Nephron progenitor cell (in vitro differentiated cells): ENCODE results near the gene PIM3.

Experiments
- DNase-seq: peaks from one replicate; pipeline ENCODE4 v3.0.0; 2021
- H3K27ac Mint-ChIP-seq: 2 replicates; pipeline ENCODE4 v1.8.0; 2021; ENCODE audit warnings: mild to moderate bottlenecking, moderate library complexity, mixed read lengths
- H3K27me3 Mint-ChIP-seq: 2 replicates; pipeline ENCODE4 v1.8.0; 2021; ENCODE audit warnings: mild to moderate bottlenecking, low read depth, mixed read lengths; ENCODE audit not compliant: poor library complexity
- H3K36me3 Mint-ChIP-seq: 2 replicates; pipeline ENCODE4 v1.8.0; 2021; ENCODE audit warnings: low read depth, mixed read lengths
- H3K4me1 Mint-ChIP-seq: 2 replicates; pipeline ENCODE4 v1.8.0; 2021; ENCODE audit warnings: mixed read lengths
- H3K4me3 Mint-ChIP-seq: 2 replicates; pipeline ENCODE4 v1.8.0; 2021; ENCODE audit warnings: mild to moderate bottlenecking, moderate library complexity, mixed read lengths
- H3K9me3 Mint-ChIP-seq: 2 replicates; pipeline ENCODE4 v1.8.0; 2021; ENCODE audit warnings: mild to moderate bottlenecking, moderate library complexity, mixed read lengths
- CTCF ChIP-seq: fragments of 200-600 bp; sonication (generic); IDR thresholded peaks from 2 replicates; pipeline ENCODE4 v1.5.0; 2021; ENCODE audit warnings: antibody characterized with exemption

PIM3 gene

GRCh38 chr22:49958931-49959781, 1.4 kb upstream of the PIM3 start:
- H3K36me3 Mint-ChIP-seq: no peaks in the 10 kb centered on the region
- no peak for TF ChIP-seq CTCF
- no peaks in the 10 kb centered on the region for H3K27me3 Mint-ChIP-seq
- H3K4me3 Mint-ChIP-seq: peak overlapping the region; percentile 69
- no peak overlapping the region for H3K27ac Mint-ChIP-seq
- DNase-seq: peak; percentile 53
- peaks cover 36% of the 10 kb centered on the region for H3K4me1 Mint-ChIP-seq
- no peaks in the 10 kb centered on the region for H3K9me3 Mint-ChIP-seq

- DNase-seq: no peak
- peak overlapping the region; percentile 69 for H3K4me3 Mint-ChIP-seq
- peaks cover 38% of the 10 kb centered on the region for H3K4me1 Mint-ChIP-seq
- TF ChIP-seq CTCF: no peak
- no peaks in the 10 kb centered on the region for H3K9me3 Mint-ChIP-seq
- no peak overlapping the region for H3K27ac Mint-ChIP-seq
- no peaks in the 10 kb centered on the region for H3K36me3 Mint-ChIP-seq
- H3K27me3 Mint-ChIP-seq: no peaks in the 10 kb centered on the region
These were observed 802 bp upstream of the PIM3 start for GRCh38 chr22:49959782-49960158.

- DNase-seq: peak; percentile 60
These were observed 531 bp downstream of the PIM3 start for GRCh38 chr22:49961005-49961600.

GRCh38 chr22:49961601-49962011, 1.0 kb downstream of the PIM3 start:
- Mint-ChIP-seq H3K9me3 (no peaks in the 10 kb centered on the region), H3K36me3 (no peaks in the 10 kb centered on the region), H3K4me3 (peak overlapping the region; percentile 86), H3K27ac (peak overlapping the region; percentile 69), H3K27me3 (no peaks in the 10 kb centered on the region), H3K4me1 (peaks cover 41% of the 10 kb centered on the region)
- DNase-seq: peak; percentile 49
- TF ChIP-seq CTCF: no peak

More at GRCh38 chr22:49961005-49961600, 531 bp downstream of the PIM3 start:
- Mint-ChIP-seq H3K4me3 (peak overlapping the region; percentile 86), H3K36me3 (no peaks in the 10 kb centered on the region), H3K27ac (peak overlapping the region; percentile 69), H3K9me3 (no peaks in the 10 kb centered on the region), H3K27me3 (no peaks in the 10 kb centered on the region), H3K4me1 (peaks cover 38% of the 10 kb centered on the region)
- TF ChIP-seq CTCF: no peak

GRCh38 chr22:49962012-49962750, 1.6 kb downstream of the PIM3 start:
- H3K9me3 Mint-ChIP-seq: no peaks in the 10 kb centered on the region
- peak; percentile 81 for DNase-seq
- peak overlapping the region; percentile 69 for H3K27ac Mint-ChIP-seq
- TF ChIP-seq CTCF: no peak
- no peaks in the 10 kb centered on the region for H3K27me3 Mint-ChIP-seq
- H3K4me1 Mint-ChIP-seq: peaks cover 46% of the 10 kb centered on the region
- H3K36me3 Mint-ChIP-seq: no peaks in the 10 kb centered on the region
- H3K4me3 Mint-ChIP-seq: peak overlapping the region; percentile 86
